NB4 (cell line): ENCODE measurements around the gene CCNY.

Source experiments
- CTCF ChIP-seq: IDR thresholded peaks from one replicate; pipeline ENCODE4 v1.5.1; 2012; ENCODE audit warnings: low read depth, low read length
- POLR2A ChIP-seq: IDR thresholded peaks from 2 replicates; pipeline ENCODE4 v1.6.1; 2011; ENCODE audit warnings: mild to moderate bottlenecking; ENCODE audit not compliant: insufficient read length; ENCODE audit errors: extremely low read depth
- TF ChIP-seq, protein P1 (sequence below): IDR thresholded peaks from 2 replicates; pipeline ENCODE4 v1.6.1; 2011; ENCODE audit warnings: low read depth, low read length

- no peak for TF ChIP-seq CTCF
- TF ChIP-seq, protein P1, sequence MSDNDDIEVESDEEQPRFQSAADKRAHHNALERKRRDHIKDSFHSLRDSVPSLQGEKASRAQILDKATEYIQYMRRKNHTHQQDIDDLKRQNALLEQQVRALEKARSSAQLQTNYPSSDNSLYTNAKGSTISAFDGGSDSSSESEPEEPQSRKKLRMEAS, result no peak
- TF ChIP-seq POLR2A, result no peak
Observed at GRCh38 chr10:35581655-35582054, 245.3 kb downstream of the CCNY start.
